HCT116 (cell line): Measurements from ENCODE around the gene MSANTD3. TPM values are rescaled to one million over a fixed set of nuclear protein-coding genes. Genes with fewer than 3 reads are reported as not detected.
A peak's percentile ranks its signal among the peaks of the same experiment; 100 is the strongest.

ENCODE experiments used
- ATAC-seq: fragments of 200-7000 bp; cut with Tn5 transposase; 2 replicates; pipeline ENCODE4 v1.9.1; 2020; ENCODE audit warnings: mild to moderate bottlenecking, moderate library complexity
- BruUV-seq: library from RNA; stranded (reverse); fragments of 400-500 nt; replicated peaks from 2 replicates; lab custom pipeline; 2021; lab: Mats Ljungman, UMichigan
- CTCF ChIA-PET: fragments of 300-600 bp; sonication (Branson Sonifier 250); formaldehyde crosslinking; loops from one replicate; lab custom pipeline; 2021; ENCODE audit warnings: antibody characterized with exemption; lab: Charles Lee
- POLR2A ChIA-PET: fragments of 300-600, 350-600 bp; sonication (Branson Sonifier 250); formaldehyde crosslinking; loops from one replicate; lab custom pipeline; 2021; ENCODE audit warnings: antibody characterized with exemption; lab: Charles Lee
- RAD21 ChIA-PET, 2 experiments: fragments of 300-600 bp; sonication (Branson Sonifier 250); formaldehyde crosslinking; loops; one replicate each; lab custom pipeline; 2023; ENCODE audit warnings: low total read pairs in 2 of 2; ENCODE audit not compliant: uncharacterized antibody in 2 of 2, unreplicated experiment in 2 of 2, low non-redundant PET in 1 of 2; lab: Charles Lee
- DNase-seq: peaks from one replicate; pipeline ENCODE4 v3.0.0-alpha.2; 2010; ENCODE audit warnings: low read depth, low spot score
- H2AFZ ChIP-seq: fragments of 200-600 bp; shearing (Covaris generic), sonication (generic); 2 replicates; pipeline ENCODE4 v1.6.1; 2017; ENCODE audit warnings: low read depth, mixed run types, mixed read lengths, antibody characterized with exemption, low read length; ENCODE audit not compliant: poor library complexity, severe bottlenecking
- H3K27ac ChIP-seq: 2 replicates; pipeline ENCODE4 v1.5.1; 2012; ENCODE audit warnings: low read depth, low read length
- H3K27me3 ChIP-seq: fragments of 200-600 bp; sonication (generic); 2 replicates; pipeline ENCODE4 v1.6.1; 2016; ENCODE audit warnings: mixed run types, low read length, mixed read lengths; ENCODE audit not compliant: insufficient read depth
- H3K36me3 ChIP-seq, 2 experiments: fragments of 200-500 bp in 1 of 2; fragments of 200-600 bp in 1 of 2; sonication (Bioruptor generic) in 1 of 2; sonication (generic) in 1 of 2; 2 replicates each; pipeline versions ENCODE4 v1.5.1 to v1.6.1; 2014 to 2016; ENCODE audit warnings: low read length in 2 of 2, inconsistent platforms in 1 of 2, mixed read lengths in 1 of 2, mixed run types in 1 of 2; ENCODE audit not compliant: insufficient read depth in 2 of 2, control insufficient read depth in 1 of 2
- H3K4me1 ChIP-seq, 2 experiments: fragments of 200-600 bp in 1 of 2; sonication (generic) in 1 of 2; 2 replicates each; pipeline versions ENCODE4 v1.5.1 to v1.6.1; 2012 to 2017; ENCODE audit warnings: low read length in 2 of 2, inconsistent platforms in 1 of 2, mild to moderate bottlenecking in 1 of 2, mixed read lengths in 1 of 2, mixed run types in 1 of 2, moderate library complexity in 1 of 2; ENCODE audit not compliant: insufficient read depth in 2 of 2, control insufficient read depth in 1 of 2
- H3K4me2 ChIP-seq: fragments of 200-600 bp; sonication (generic); 2 replicates; pipeline ENCODE4 v1.6.1; 2017; ENCODE audit warnings: mixed run types, low read length, mixed read lengths
- H3K4me3 ChIP-seq, 2 experiments: fragments of 200-600 bp in 1 of 2; sonication (generic) in 1 of 2; replicated peaks in 1 of 2; 2 replicates each; pipeline ENCODE4 v1.5.1; 2011 to 2016; ENCODE audit warnings: low read length in 2 of 2, control low read depth in 1 of 2, low read depth in 1 of 2, mild to moderate bottlenecking in 1 of 2, mixed read lengths in 1 of 2, mixed run types in 1 of 2
- H3K79me2 ChIP-seq: fragments of 200-600 bp; sonication (generic); 2 replicates; pipeline ENCODE4 v1.6.1; 2017; ENCODE audit warnings: mild to moderate bottlenecking, mixed run types, low read length, moderate library complexity, mixed read lengths; ENCODE audit not compliant: insufficient read depth
- H3K9ac ChIP-seq: fragments of 200-600 bp; sonication (generic); 2 replicates; pipeline ENCODE4 v1.6.1; 2016; ENCODE audit warnings: low read length, mixed read lengths
- H3K9me2 ChIP-seq: fragments of 200-600 bp; sonication (generic), shearing (Covaris generic); 2 replicates; pipeline ENCODE4 v1.6.1; 2017; ENCODE audit warnings: mixed run types, mild to moderate bottlenecking, moderate library complexity; ENCODE audit not compliant: insufficient read depth
- H3K9me3 ChIP-seq, 2 experiments: fragments of 200-500 bp in 1 of 2; fragments of 200-600 bp in 1 of 2; sonication (Bioruptor generic) in 1 of 2; sonication (generic) in 1 of 2; 2 replicates each; pipeline ENCODE4 v1.6.1; 2014 to 2017; ENCODE audit warnings: low read length in 2 of 2, mixed read lengths in 2 of 2, inconsistent platforms in 1 of 2, low read depth in 1 of 2, mild to moderate bottlenecking in 1 of 2, mixed run types in 1 of 2, moderate library complexity in 1 of 2; ENCODE audit not compliant: control insufficient read depth in 1 of 2, insufficient read depth in 1 of 2
- H4K20me1 ChIP-seq: fragments of 200-600 bp; sonication (generic), shearing (Covaris generic); 2 replicates; pipeline ENCODE4 v1.6.1; 2017; ENCODE audit warnings: mixed run types, mild to moderate bottlenecking, moderate library complexity; ENCODE audit not compliant: insufficient read depth
- CEBPB ChIP-seq: IDR thresholded peaks from 2 replicates; pipeline ENCODE4 v1.6.1; 2012; ENCODE audit warnings: low read depth
- EGR1 ChIP-seq: IDR thresholded peaks from 2 replicates; pipeline ENCODE4 v1.6.1; 2012; ENCODE audit warnings: low read depth
- EZH2phosphoT487 ChIP-seq: fragments of 200-600 bp; IDR thresholded peaks from 2 replicates; pipeline ENCODE4 v1.6.1; 2018; ENCODE audit warnings: antibody characterized with exemption, borderline replicate concordance
- FOSL1 ChIP-seq: IDR thresholded peaks from 2 replicates; pipeline ENCODE4 v1.6.1; 2012; ENCODE audit warnings: low read depth
- POLR2A ChIP-seq: IDR thresholded peaks from 2 replicates; pipeline ENCODE4 v1.7.0; 2011; ENCODE audit warnings: borderline replicate concordance; ENCODE audit not compliant: insufficient read depth, insufficient read length; ENCODE audit errors: extremely low read depth
- RAD21 ChIP-seq: IDR thresholded peaks from 2 replicates; pipeline ENCODE4 v1.6.1; 2012; ENCODE audit warnings: low read depth, mild to moderate bottlenecking
- SIN3A ChIP-seq: IDR thresholded peaks from 2 replicates; pipeline ENCODE4 v1.6.1; 2012; ENCODE audit warnings: low read depth
- SRF ChIP-seq: IDR thresholded peaks from 2 replicates; pipeline ENCODE4 v1.6.1; 2012; ENCODE audit warnings: low read depth
- TCF7L2 ChIP-seq: IDR thresholded peaks from 2 replicates; pipeline ENCODE4 v1.7.0; 2011; ENCODE audit warnings: borderline replicate concordance, inconsistent platforms; ENCODE audit not compliant: insufficient read depth, insufficient read length; ENCODE audit errors: extremely low read depth
- YY1 ChIP-seq: IDR thresholded peaks from 2 replicates; pipeline ENCODE4 v1.6.1; 2011; ENCODE audit warnings: low read length, low read depth, moderate library complexity, mild to moderate bottlenecking; ENCODE audit not compliant: insufficient replicate concordance; ENCODE audit errors: extremely low read depth
- ZFX ChIP-seq: fragments of 450-650 bp; IDR thresholded peaks from 2 replicates; pipeline ENCODE4 v1.6.1; 2017
- intact Hi-C: fragments of 100-400 bp; cut with micrococcal nuclease; formaldehyde crosslinking; loops from 2 replicates; pipeline ENCODE4 v1.10.0; 2022
- total RNA-seq: library from RNA; stranded (reverse); gene quantifications from one replicate; pipeline ENCODE4 v1.2.1, GENCODE V29; 2021; ENCODE audit not compliant: unreplicated experiment
- TF ChIP-seq, protein P1 (sequence below): IDR thresholded peaks from 2 replicates; pipeline ENCODE4 v1.6.1; 2012
- TF ChIP-seq, protein P2 (sequence below): IDR thresholded peaks from 2 replicates; pipeline ENCODE4 v1.6.1; 2012; ENCODE audit warnings: low read depth
- TF ChIP-seq, protein P3 (sequence below): IDR thresholded peaks from 2 replicates; pipeline ENCODE4 v1.6.1; 2011; ENCODE audit warnings: mild to moderate bottlenecking, low read length, moderate library complexity; ENCODE audit not compliant: insufficient replicate concordance; ENCODE audit errors: extremely low read depth

The MSANTD3 gene
- total RNA-seq, 1 experiment from 2014 or later = 31.3 TPM

GRCh38 chr9:100474082-100474923 is 47.4 kb downstream of the MSANTD3 start:
- RAD21 ChIA-PET = no interaction called here
- Histone ChIP-seq H3K9me3 (no peaks in the 10 kb centered on the region), H4K20me1 (no peaks in the 10 kb centered on the region), H3K4me2 (peak overlapping the region; percentile 96), H3K4me3 (peak overlapping the region; percentile 61 to 73), H2AFZ (no peak overlapping the region), H3K36me3 (no peaks in the 10 kb centered on the region), H3K9ac (peak overlapping the region; percentile 59), H3K9me2 (no peaks in the 10 kb centered on the region), H3K27me3 (no peaks in the 10 kb centered on the region), H3K79me2 (no peaks in the 10 kb centered on the region), H3K4me1 (peaks cover 3 to 12% of the 10 kb centered on the region in 2 experiments; a peak in 2 of 4 replicates), H3K27ac (no peak overlapping the region)
- TF ChIP-seq FOSL1 (no peak), RAD21 (no peak), SRF (no peak), CEBPB (no peak)
- TF ChIP-seq, protein P1, sequence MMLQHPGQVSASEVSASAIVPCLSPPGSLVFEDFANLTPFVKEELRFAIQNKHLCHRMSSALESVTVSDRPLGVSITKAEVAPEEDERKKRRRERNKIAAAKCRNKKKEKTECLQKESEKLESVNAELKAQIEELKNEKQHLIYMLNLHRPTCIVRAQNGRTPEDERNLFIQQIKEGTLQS = no peak
- ATAC-seq (no peak), DNase-seq (no peak)
- BruUV-seq = no TSS peak
- CTCF ChIA-PET = no interaction called here
- POLR2A ChIA-PET = no interaction called here
- intact Hi-C loops = no loop called here

DNA sequence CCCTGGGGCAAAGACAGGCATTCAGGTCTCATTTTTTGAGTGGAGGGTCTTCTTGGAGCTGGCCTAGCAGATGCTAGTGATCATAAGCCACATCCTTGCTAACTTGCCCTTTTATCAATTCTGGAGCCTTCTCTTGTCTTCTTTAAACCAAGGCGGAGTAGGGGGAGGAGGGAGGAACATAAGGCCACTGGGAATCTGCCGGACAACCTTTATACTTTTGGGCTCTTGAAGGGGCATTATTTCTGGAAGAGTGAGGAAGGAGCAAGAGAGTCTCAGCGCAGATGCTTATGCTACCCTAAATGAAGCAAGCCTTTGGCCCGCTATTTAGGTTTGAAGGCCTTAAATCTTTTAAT is 48.0 kb downstream of the MSANTD3 start:
- no peak overlapping the region for H3K9ac ChIP-seq
- no peaks in the 10 kb centered on the region for H3K36me3 ChIP-seq
- no TSS peak for BruUV-seq
- H3K9me2 ChIP-seq = no peaks in the 10 kb centered on the region
- CTCF ChIA-PET = no interaction called here
- no peak for ATAC-seq
- RAD21 ChIA-PET = no interaction called here
- no peak for DNase-seq
- H3K27ac ChIP-seq = no peak overlapping the region
- H3K4me3 ChIP-seq = no peak overlapping the region
- H3K9me3 ChIP-seq = no peaks in the 10 kb centered on the region
- H3K27me3 ChIP-seq = no peaks in the 10 kb centered on the region
- H3K4me2 ChIP-seq = no peak overlapping the region
- no peak overlapping the region for H2AFZ ChIP-seq
- POLR2A ChIA-PET = no interaction called here
- no peaks in the 10 kb centered on the region for H3K79me2 ChIP-seq
- no peaks in the 10 kb centered on the region for H4K20me1 ChIP-seq
- intact Hi-C loops = no loop called here
- peaks cover 3 to 12% of the 10 kb centered on the region in 2 experiments; a peak in 2 of 4 replicates for H3K4me1 ChIP-seq
- TF ChIP-seq POLR2A = no peak
- TF ChIP-seq, protein P2, sequence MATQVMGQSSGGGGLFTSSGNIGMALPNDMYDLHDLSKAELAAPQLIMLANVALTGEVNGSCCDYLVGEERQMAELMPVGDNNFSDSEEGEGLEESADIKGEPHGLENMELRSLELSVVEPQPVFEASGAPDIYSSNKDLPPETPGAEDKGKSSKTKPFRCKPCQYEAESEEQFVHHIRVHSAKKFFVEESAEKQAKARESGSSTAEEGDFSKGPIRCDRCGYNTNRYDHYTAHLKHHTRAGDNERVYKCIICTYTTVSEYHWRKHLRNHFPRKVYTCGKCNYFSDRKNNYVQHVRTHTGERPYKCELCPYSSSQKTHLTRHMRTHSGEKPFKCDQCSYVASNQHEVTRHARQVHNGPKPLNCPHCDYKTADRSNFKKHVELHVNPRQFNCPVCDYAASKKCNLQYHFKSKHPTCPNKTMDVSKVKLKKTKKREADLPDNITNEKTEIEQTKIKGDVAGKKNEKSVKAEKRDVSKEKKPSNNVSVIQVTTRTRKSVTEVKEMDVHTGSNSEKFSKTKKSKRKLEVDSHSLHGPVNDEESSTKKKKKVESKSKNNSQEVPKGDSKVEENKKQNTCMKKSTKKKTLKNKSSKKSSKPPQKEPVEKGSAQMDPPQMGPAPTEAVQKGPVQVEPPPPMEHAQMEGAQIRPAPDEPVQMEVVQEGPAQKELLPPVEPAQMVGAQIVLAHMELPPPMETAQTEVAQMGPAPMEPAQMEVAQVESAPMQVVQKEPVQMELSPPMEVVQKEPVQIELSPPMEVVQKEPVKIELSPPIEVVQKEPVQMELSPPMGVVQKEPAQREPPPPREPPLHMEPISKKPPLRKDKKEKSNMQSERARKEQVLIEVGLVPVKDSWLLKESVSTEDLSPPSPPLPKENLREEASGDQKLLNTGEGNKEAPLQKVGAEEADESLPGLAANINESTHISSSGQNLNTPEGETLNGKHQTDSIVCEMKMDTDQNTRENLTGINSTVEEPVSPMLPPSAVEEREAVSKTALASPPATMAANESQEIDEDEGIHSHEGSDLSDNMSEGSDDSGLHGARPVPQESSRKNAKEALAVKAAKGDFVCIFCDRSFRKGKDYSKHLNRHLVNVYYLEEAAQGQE = no peak
- TF ChIP-seq CEBPB = no peak
- no peak for TF ChIP-seq SRF
- TF ChIP-seq, protein P3, sequence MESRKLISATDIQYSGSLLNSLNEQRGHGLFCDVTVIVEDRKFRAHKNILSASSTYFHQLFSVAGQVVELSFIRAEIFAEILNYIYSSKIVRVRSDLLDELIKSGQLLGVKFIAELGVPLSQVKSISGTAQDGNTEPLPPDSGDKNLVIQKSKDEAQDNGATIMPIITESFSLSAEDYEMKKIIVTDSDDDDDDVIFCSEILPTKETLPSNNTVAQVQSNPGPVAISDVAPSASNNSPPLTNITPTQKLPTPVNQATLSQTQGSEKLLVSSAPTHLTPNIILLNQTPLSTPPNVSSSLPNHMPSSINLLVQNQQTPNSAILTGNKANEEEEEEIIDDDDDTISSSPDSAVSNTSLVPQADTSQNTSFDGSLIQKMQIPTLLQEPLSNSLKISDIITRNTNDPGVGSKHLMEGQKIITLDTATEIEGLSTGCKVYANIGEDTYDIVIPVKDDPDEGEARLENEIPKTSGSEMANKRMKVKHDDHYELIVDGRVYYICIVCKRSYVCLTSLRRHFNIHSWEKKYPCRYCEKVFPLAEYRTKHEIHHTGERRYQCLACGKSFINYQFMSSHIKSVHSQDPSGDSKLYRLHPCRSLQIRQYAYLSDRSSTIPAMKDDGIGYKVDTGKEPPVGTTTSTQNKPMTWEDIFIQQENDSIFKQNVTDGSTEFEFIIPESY = no peak
- no peak for TF ChIP-seq ZFX
- no peak for TF ChIP-seq RAD21
- TF ChIP-seq EGR1 = no peak
- TF ChIP-seq TCF7L2 = no peak
- no peak for TF ChIP-seq SIN3A
- TF ChIP-seq YY1 = no peak
- no peak for TF ChIP-seq EZH2phosphoT487
